HFF-Myc (cell line): ENCODE data around the gene EVC.

Experiments
- DNase-seq: peaks from one replicate; pipeline ENCODE4 v3.0.0-alpha.2; 2011; ENCODE audit warnings: low read depth; ENCODE audit errors: extremely low read depth
- H3K4me3 ChIP-seq: replicated peaks from 2 replicates; pipeline ENCODE4 v1.5.1; 2011; ENCODE audit warnings: low read depth, mild to moderate bottlenecking, control low read depth, low read length
- CTCF ChIP-seq: IDR thresholded peaks from 2 replicates; pipeline ENCODE4 v1.5.1; 2012; ENCODE audit warnings: mild to moderate bottlenecking, low read depth, low read length, control low read depth; ENCODE audit errors: missing control alignments

Gene EVC

GRCh38 chr4:5797866-5798265 lies 86.9 kb downstream of the EVC start:
- H3K4me3 ChIP-seq: no peak overlapping the region
- TF ChIP-seq CTCF: no peak
- DNase-seq: no peak

- TF ChIP-seq CTCF: no peak
- DNase-seq: no peak
- no peak overlapping the region for H3K4me3 ChIP-seq
These were observed 87.5 kb downstream of the EVC start for GRCh38 chr4:5798462-5798861.

- H3K4me3 ChIP-seq: no peak overlapping the region
- DNase-seq: no peak
- TF ChIP-seq CTCF: no peak
These were observed 87.9 kb downstream of the EVC start for GRCh38 chr4:5798946-5799345.

- DNase-seq: no peak
- H3K4me3 ChIP-seq: no peak overlapping the region
- TF ChIP-seq CTCF: no peak
These were observed 88.4 kb downstream of the EVC start for GRCh38 chr4:5799406-5799805.

- TF ChIP-seq CTCF: no peak
- no peak overlapping the region for H3K4me3 ChIP-seq
- no peak for DNase-seq
These were observed 89.5 kb downstream of the EVC start for GRCh38 chr4:5800496-5800895.

GRCh38 chr4:5801696-5802095 lies 90.7 kb downstream of the EVC start:
- no peak for DNase-seq

More at GRCh38 chr4:5801696-5802095, 90.7 kb downstream of the EVC start:
- no peak overlapping the region for H3K4me3 ChIP-seq
- no peak for TF ChIP-seq CTCF
